Keratinocyte (primary cell): ENCODE measurements around the gene BTK. TPM values are rescaled to one million over a fixed set of nuclear protein-coding genes. Genes with fewer than 3 reads are reported as not detected.

ENCODE experiments used
- DNase-seq: peaks from one replicate; pipeline ENCODE4 v3.0.0-alpha.2; 2011; ENCODE audit warnings: low read depth, missing footprints, low spot score
- FAIRE-seq: peaks from 2 replicates; lab custom pipeline; 2011; peaks lifted over from hg19 to GRCh38; lab: Jason Lieb, UNC
- H2AFZ ChIP-seq: 2 replicates; pipeline ENCODE4 v1.6.0; 2012; ENCODE audit warnings: low read length, control low read depth, inconsistent platforms; ENCODE audit not compliant: control insufficient read depth
- H3K27ac ChIP-seq: 2 replicates; pipeline ENCODE4 v1.5.1; 2011; ENCODE audit warnings: low read length; ENCODE audit not compliant: control insufficient read depth, insufficient read depth
- H3K27me3 ChIP-seq: 3 replicates; pipeline ENCODE4 v1.6.0; 2011; ENCODE audit warnings: low read length; ENCODE audit not compliant: control insufficient read depth, insufficient read depth; ENCODE audit errors: extremely low read depth
- H3K36me3 ChIP-seq, 2 experiments: 2 replicates in 1 of 2; 3 replicates in 1 of 2; pipeline ENCODE4 v1.5.1; 2011; ENCODE audit warnings: low read length in 2 of 2, mild to moderate bottlenecking in 1 of 2; ENCODE audit not compliant: control insufficient read depth in 2 of 2, insufficient read depth in 2 of 2; ENCODE audit errors: extremely low read depth in 1 of 2
- H3K4me1 ChIP-seq: 3 replicates; pipeline ENCODE4 v1.5.1; 2011; ENCODE audit warnings: low read length; ENCODE audit not compliant: control insufficient read depth, insufficient read depth; ENCODE audit errors: extremely low read depth
- H3K4me2 ChIP-seq: 3 replicates; pipeline ENCODE4 v1.6.0; 2011; ENCODE audit warnings: low read depth, low read length; ENCODE audit not compliant: control insufficient read depth, insufficient read depth; ENCODE audit errors: extremely low read depth
- H3K4me3 ChIP-seq, 3 experiments: fragments of 200-600 bp in 1 of 3; sonication (generic) in 1 of 3; 2 replicates in 2 of 3; 3 replicates in 1 of 3; pipeline ENCODE4 v1.5.1; 2011 to 2016; ENCODE audit warnings: low read length in 3 of 3, mild to moderate bottlenecking in 3 of 3, control low read depth in 2 of 3, inconsistent platforms in 1 of 3, low read depth in 1 of 3, mixed read lengths in 1 of 3, mixed run types in 1 of 3, moderate library complexity in 1 of 3; ENCODE audit not compliant: control insufficient read depth in 2 of 3, insufficient read depth in 2 of 3; ENCODE audit errors: extremely low read depth in 1 of 3
- H3K79me2 ChIP-seq: 2 replicates; pipeline ENCODE4 v1.6.0; 2012; ENCODE audit warnings: low read length; ENCODE audit not compliant: control insufficient read depth, insufficient read depth
- H3K9ac ChIP-seq: 3 replicates; pipeline ENCODE4 v1.6.0; 2011; ENCODE audit warnings: low read length; ENCODE audit not compliant: control insufficient read depth, insufficient read depth; ENCODE audit errors: extremely low read depth
- H3K9me1 ChIP-seq: 3 replicates; pipeline ENCODE4 v1.6.0; 2011; ENCODE audit warnings: low read length; ENCODE audit not compliant: control insufficient read depth, insufficient read depth; ENCODE audit errors: extremely low read depth
- H3K9me3 ChIP-seq: 2 replicates; pipeline ENCODE4 v1.5.1; 2012; ENCODE audit warnings: low read depth, low read length; ENCODE audit not compliant: control insufficient read depth
- H4K20me1 ChIP-seq: 3 replicates; pipeline ENCODE4 v1.6.0; 2011; ENCODE audit warnings: low read length; ENCODE audit not compliant: control insufficient read depth, insufficient read depth; ENCODE audit errors: extremely low read depth
- CTCF ChIP-seq, 3 experiments: IDR thresholded peaks in 1 of 3; conservative IDR thresholded peaks in 1 of 3; optimal IDR thresholded peaks in 1 of 3; 2 replicates in 2 of 3; 3 replicates in 1 of 3; pipeline versions ENCODE3 to v1.5.1; 2011; ENCODE audit warnings: low read length in 3 of 3, mild to moderate bottlenecking in 3 of 3, moderate library complexity in 2 of 3, control low read depth in 1 of 3, inconsistent platforms in 1 of 3; ENCODE audit not compliant: insufficient read depth in 2 of 3; ENCODE audit errors: extremely low read depth in 1 of 3
- EZH2 ChIP-seq: IDR thresholded peaks from one replicate; pipeline ENCODE4 v1.6.1; 2012; ENCODE audit warnings: inconsistent platforms, mild to moderate bottlenecking, low read length, moderate library complexity
- dilution Hi-C: fragments of 300-500 bp; cut with MboI; formaldehyde crosslinking; loops from one replicate; pipeline ENCODE4 v1.7.0; 2020; ENCODE audit warnings: low sequenced_read_pairs; ENCODE audit not compliant: extremely low pct_ligation_motif_present
- polyA plus RNA-seq, 5 experiments: library from polyadenylated mRNA; depleted of rRNA in 3 of 5; stranded (reverse) in 3 of 5; stranded (forward) in 1 of 5; unstranded in 1 of 5; fragments of >200 nt; gene quantifications; 1 replicate in 1 of 5; 2 replicates in 3 of 5; 3 replicates in 1 of 5; pipeline versions ENCODE4 v1.2.1 to v1.2.3, GENCODE V29; 2011 to 2012; ENCODE audit warnings: missing spikeins in 2 of 5, low read depth in 1 of 5, low replicate concordance in 1 of 5

BTK gene
- polyA plus RNA-seq, 1 donor (not counting 4 experiments of a cell fraction or from before 2014, with no cell fraction given), result 0.05 TPM

- peaks cover 1 to 8% of the 10 kb centered on the region in 2 experiments for H3K36me3 ChIP-seq
- H3K27ac ChIP-seq, result peak within 1 kb of the TSS; percentile 86
- DNase-seq (peak; percentile 67), FAIRE-seq (no peak)
- peak within 1 kb of the TSS; percentile 79 for H3K4me2 ChIP-seq
- peaks cover 6% of the 10 kb centered on the region for H3K4me1 ChIP-seq
- dilution Hi-C loops, result no loop called here
- H3K9me3 ChIP-seq, result no peaks in the 10 kb centered on the region
- TF ChIP-seq CTCF (optimal IDR thresholded peaks at IDR 0.05 in 1 of 3, IDR thresholded peaks at IDR 0.05 in 1 of 3, conservative IDR thresholded peaks at IDR 0.05 in 1 of 3; ENCODE audit: extremely low read depth in 1 of 3, insufficient read depth in 2 of 3, low read length in 3 of 3) (peak; percentile 65 to 73 (median 66)), EZH2 (no peak)
- H3K27me3 ChIP-seq, result no peaks in the 10 kb centered on the region
- H3K9ac ChIP-seq, result peak within 1 kb of the TSS; percentile 88
- peaks cover 16% of the 10 kb centered on the region for H3K79me2 ChIP-seq
- H3K9me1 ChIP-seq, result no peaks in the 10 kb centered on the region
- peak within 1 kb of the TSS; percentile 68 for H2AFZ ChIP-seq
- H3K4me3 ChIP-seq, result peak within 1 kb of the TSS; percentile 56 to 79 (median 70)
- no peaks in the 10 kb centered on the region for H4K20me1 ChIP-seq
These were observed 4.9 kb upstream of the BTK start, which contains the start of gene RPL36A for GRCh38 chrX:101390664-101391525. RPL36A (plus strand) TSS chrX:101391011; CDS start chrX:101391044, 33 bp downstream.

- H3K4me3 ChIP-seq, result no peak overlapping the region
- H3K27ac ChIP-seq, result no peak overlapping the region
- H3K36me3 ChIP-seq, result peaks cover 1 to 8% of the 10 kb centered on the region in 2 experiments
- no peaks in the 10 kb centered on the region for H3K27me3 ChIP-seq
- H3K79me2 ChIP-seq, result peaks cover 16% of the 10 kb centered on the region
- H3K4me1 ChIP-seq, result peaks cover 6% of the 10 kb centered on the region
- FAIRE-seq (no peak), DNase-seq (no peak)
- no peak overlapping the region for H3K4me2 ChIP-seq
- dilution Hi-C loops, result no loop called here
- H3K9ac ChIP-seq, result no peak overlapping the region
- TF ChIP-seq EZH2, result no peak
- no peak for TF ChIP-seq CTCF (optimal IDR thresholded peaks at IDR 0.05 in 1 of 3, IDR thresholded peaks at IDR 0.05 in 1 of 3, conservative IDR thresholded peaks at IDR 0.05 in 1 of 3; ENCODE audit: extremely low read depth in 1 of 3, insufficient read depth in 2 of 3, low read length in 3 of 3)
- no peak overlapping the region for H2AFZ ChIP-seq
- H3K9me1 ChIP-seq, result no peaks in the 10 kb centered on the region
- H3K9me3 ChIP-seq, result no peaks in the 10 kb centered on the region
- H4K20me1 ChIP-seq, result no peaks in the 10 kb centered on the region
These were observed 2.6 kb upstream of the BTK start for GRCh38 chrX:101388604-101389003.
